Large intestine (tissue), 3 donors: ENCODE results near the gene OR2T12. TPM values are rescaled to one million over a fixed set of nuclear protein-coding genes. Genes with fewer than 3 reads are reported as not detected.
"Not testable (repeated sequence)": the region's sequence is repeated elsewhere in the genome, so short reads cannot be mapped to it uniquely, and the experiment has no call there.

ENCODE experiments used
- DNase-seq, 2 donors: peaks; one replicate each; pipeline versions ENCODE4 v3.0.0 to v3.0.0-alpha.2; 2013
- H3K27ac ChIP-seq: one replicate; pipeline ENCODE4 v1.5.1; 2013; ENCODE audit warnings: low read length
- H3K27me3 ChIP-seq: 2 replicates; pipeline ENCODE4 v1.6.1; 2013; ENCODE audit warnings: low read length; ENCODE audit not compliant: control insufficient read depth, insufficient read depth
- H3K36me3 ChIP-seq: 2 replicates; pipeline ENCODE4 v1.6.1; 2013; ENCODE audit warnings: low read length; ENCODE audit not compliant: control insufficient read depth, insufficient read depth
- H3K4me1 ChIP-seq: one replicate; pipeline ENCODE4 v1.6.1; 2013; ENCODE audit warnings: low read length; ENCODE audit not compliant: control insufficient read depth, insufficient read depth
- H3K4me3 ChIP-seq: one replicate; pipeline ENCODE4 v1.5.1; 2013; ENCODE audit warnings: low read length
- H3K9me3 ChIP-seq: one replicate; pipeline ENCODE4 v1.6.1; 2013; ENCODE audit warnings: mild to moderate bottlenecking, low read depth, low read length, moderate library complexity; ENCODE audit not compliant: control insufficient read depth
- WGBS: methylation state at CpG from one replicate; pipeline ENCODE4 v1.1.5; 2013; ENCODE audit warnings: low lambda C conversion rate; ENCODE audit not compliant: insufficient coverage; 5-methylcytosine and 5-hydroxymethylcytosine counted together
- polyA plus RNA-seq: library from polyadenylated mRNA; unstranded; fragments of 120-200 nt; gene quantifications from one replicate; pipeline ENCODE4 v1.2.1, GENCODE V29; 2013

The OR2T12 gene
- polyA plus RNA-seq, 1 donor, result not detected

DNA sequence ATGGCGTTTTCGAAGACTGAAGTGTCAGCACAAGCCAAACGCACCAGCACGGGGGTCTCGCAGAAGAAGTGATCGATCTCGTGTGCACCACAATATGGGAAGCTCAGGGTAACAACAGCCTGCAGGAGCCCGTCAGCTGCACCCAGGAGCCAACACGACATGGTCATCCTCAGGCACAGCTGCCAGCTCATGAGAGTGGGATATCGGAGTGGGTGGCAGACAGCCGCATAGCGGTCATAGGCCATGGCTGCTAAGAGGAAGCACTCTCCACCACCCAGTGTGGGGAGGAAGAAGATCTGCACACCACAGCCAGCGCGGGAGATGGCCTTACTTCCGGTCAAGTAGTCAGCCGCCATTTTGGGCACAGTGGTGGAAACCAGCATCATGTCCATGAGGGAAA, 30.0 kb downstream of the OR2T12 start:
- not testable (repeated sequence) for H3K27me3 ChIP-seq, H3K4me3 ChIP-seq, H3K36me3 ChIP-seq, H3K27ac ChIP-seq, H3K9me3 ChIP-seq, H3K4me1 ChIP-seq, DNase-seq
- WGBS, result no CpG with 5 or more reads among the region's 16 CpGs

DNA sequence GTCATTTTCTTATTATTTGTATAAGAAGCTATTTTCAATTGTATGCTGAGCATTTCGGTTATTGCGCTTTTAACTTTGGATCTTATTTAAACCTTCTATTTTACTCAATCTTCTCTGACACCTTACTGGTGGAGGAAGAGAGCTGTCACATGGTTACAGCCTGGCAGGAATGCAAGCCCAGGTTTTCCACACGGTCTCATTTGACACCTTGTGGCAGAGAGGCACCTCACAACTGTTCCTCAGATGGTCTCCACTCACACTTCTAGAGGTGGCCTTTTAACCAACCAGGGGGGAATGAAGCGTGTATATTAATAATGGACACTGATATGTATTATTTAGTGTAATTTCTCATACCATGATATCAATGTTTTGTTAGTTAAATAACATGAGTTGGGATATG, 35.0 kb downstream of the OR2T12 start:
- WGBS, result 100% methylated on average over 1 of the region's 4 CpGs
- no peaks in the 10 kb centered on the region for H3K27me3 ChIP-seq
- H3K27ac ChIP-seq, result no peak overlapping the region
- no peak for DNase-seq
- no peaks in the 10 kb centered on the region for H3K36me3 ChIP-seq
- H3K9me3 ChIP-seq, result no peaks in the 10 kb centered on the region
- no peaks in the 10 kb centered on the region for H3K4me1 ChIP-seq
- no peak overlapping the region for H3K4me3 ChIP-seq

GRCh38 chr1:248259309-248259708, 43.9 kb downstream of the OR2T12 start:
- H3K27me3 ChIP-seq, H3K36me3 ChIP-seq, H3K9me3 ChIP-seq, H3K4me1 ChIP-seq, DNase-seq, H3K4me3 ChIP-seq, H3K27ac ChIP-seq: not testable (repeated sequence)
- 80% methylated on average over 1 of the region's 1 CpG for WGBS

GRCh38 chr1:248243204-248243603, 60.0 kb downstream of the OR2T12 start:
- no peaks in the 10 kb centered on the region for H3K4me1 ChIP-seq
- no peaks in the 10 kb centered on the region for H3K36me3 ChIP-seq
- no peaks in the 10 kb centered on the region for H3K27me3 ChIP-seq
- no peak for DNase-seq
- no peak overlapping the region for H3K27ac ChIP-seq
- H3K4me3 ChIP-seq, result no peak overlapping the region
- no peaks in the 10 kb centered on the region for H3K9me3 ChIP-seq
- no CpG with 5 or more reads among the region's 14 CpGs for WGBS

Other genes starting within 250 kb of the OR2T12 start
- 0.09 TPM for gene OR2L13, start 208.2 kb downstream of the OR2T12 start, polyA plus RNA-seq
- not detected for gene OR2M5, start 158.3 kb downstream of the OR2T12 start, polyA plus RNA-seq
- gene OR2M2, start 128.6 kb downstream of the OR2T12 start, polyA plus RNA-seq, result not detected
- gene OR2M3, start 106.2 kb downstream of the OR2T12 start, polyA plus RNA-seq, result not detected
- gene OR2M4, start 72.0 kb downstream of the OR2T12 start, polyA plus RNA-seq, result not detected
- not detected for gene OR2T33, start 25.4 kb downstream of the OR2T12 start, polyA plus RNA-seq
- not detected for gene OR2M7, start 21.1 kb upstream of the OR2T12 start, polyA plus RNA-seq
- not detected for gene OR14C36, start 45.4 kb upstream of the OR2T12 start, polyA plus RNA-seq
- not detected for gene OR2T4, start 58.2 kb upstream of the OR2T12 start, polyA plus RNA-seq
- gene OR2T6, start 72.3 kb upstream of the OR2T12 start, polyA plus RNA-seq, result not detected
- gene OR2T1, start 99.6 kb upstream of the OR2T12 start, polyA plus RNA-seq, result not detected
- gene OR2T2, start 142.2 kb upstream of the OR2T12 start, polyA plus RNA-seq, result not detected
- gene OR2T3, start 169.9 kb upstream of the OR2T12 start, polyA plus RNA-seq, result not detected
- gene OR2T5, start 185.2 kb upstream of the OR2T12 start, polyA plus RNA-seq, result not detected
- not detected for gene OR2G6, start 204.6 kb upstream of the OR2T12 start, polyA plus RNA-seq